Activated CD4-positive, alpha-beta memory T cell treated with anti-CD3 and anti-CD28 coated beads for 36 hours (primary cell): ENCODE data around the gene APOC4. TPM values are rescaled to one million over a fixed set of nuclear protein-coding genes. Genes with fewer than 3 reads are reported as not detected.
A peak's percentile ranks its signal among the peaks of the same experiment; 100 is the strongest.

ENCODE experiments used
- CTCF ChIA-PET: fragments of 350-600 bp; sonication (Branson Sonifier 250); formaldehyde crosslinking; loops from one replicate; lab custom pipeline; 2021; ENCODE audit warnings: antibody characterized with exemption, inconsistent platforms; lab: Charles Lee
- POLR2A ChIA-PET: fragments of 350-600 bp; sonication (Branson Sonifier 250); formaldehyde crosslinking; loops from one replicate; lab custom pipeline; 2021; ENCODE audit warnings: antibody characterized with exemption; lab: Charles Lee
- DNase-seq: peaks from one replicate; pipeline ENCODE4 v3.0.0-alpha.2; 2020
- H3K27ac Mint-ChIP-seq: one replicate; pipeline ENCODE4 v1.8.0; 2021; ENCODE audit warnings: mixed read lengths
- H3K27me3 Mint-ChIP-seq: one replicate; pipeline ENCODE4 v1.8.0; 2021; ENCODE audit warnings: mixed read lengths
- H3K36me3 Mint-ChIP-seq: one replicate; pipeline ENCODE4 v1.8.0; 2021; ENCODE audit warnings: mixed read lengths
- H3K4me1 Mint-ChIP-seq: one replicate; pipeline ENCODE4 v1.8.0; 2021; ENCODE audit warnings: low read depth, mixed read lengths
- H3K4me3 Mint-ChIP-seq: one replicate; pipeline ENCODE4 v1.8.0; 2021; ENCODE audit warnings: mild to moderate bottlenecking, mixed read lengths
- H3K9me3 Mint-ChIP-seq: one replicate; pipeline ENCODE4 v1.8.0; 2021; ENCODE audit warnings: mixed read lengths
- intact Hi-C: fragments of 100-400 bp; cut with micrococcal nuclease; formaldehyde crosslinking; loops from one replicate; pipeline ENCODE4 v1.15.1; 2023
- total RNA-seq, 2 experiments: library from RNA; stranded (reverse); gene quantifications; one replicate each; pipeline ENCODE4 v1.2.3, GENCODE V29; 2021

The APOC4 gene
- total RNA-seq, 2 experiments from 2014 or later = not detected

- Mint-ChIP-seq H3K4me3 (no peak overlapping the region), H3K9me3 (no peaks in the 10 kb centered on the region), H3K4me1 (no peaks in the 10 kb centered on the region), H3K27ac (no peak overlapping the region), H3K36me3 (peaks cover 12% of the 10 kb centered on the region), H3K27me3 (no peaks in the 10 kb centered on the region)
- POLR2A ChIA-PET = interaction anchor here (1.4 kb wide), 1 partner anchor 14 kb away, joined by 3 read pairs; no protein-coding TSS in a partner anchor
- CTCF ChIA-PET = interaction anchor here (0.8 to 4.6 kb wide), 11 partner anchors 9 to 92 kb away, joined by 3 to 48 read pairs (median 3); partner anchors contain the start of gene CLASRP
- DNase-seq = no peak
- intact Hi-C loops = no loop called here
These were observed 46.2 kb downstream of the APOC4 start for GRCh38 chr19:44988273-44988672.

GRCh38 chr19:44988896-44989556 lies 47.0 kb downstream of the APOC4 start:
- Mint-ChIP-seq H3K9me3 (no peaks in the 10 kb centered on the region), H3K27ac (no peak overlapping the region), H3K27me3 (no peaks in the 10 kb centered on the region), H3K36me3 (peaks cover 12% of the 10 kb centered on the region), H3K4me3 (no peak overlapping the region), H3K4me1 (no peaks in the 10 kb centered on the region)
- ChIA-PET POLR2A (interaction anchor here (0.5 to 1.4 kb wide), 2 partner anchors 13 to 50 kb away, joined by 3 to 5 read pairs; no protein-coding TSS in a partner anchor), CTCF (interaction anchor here (0.6 to 4.6 kb wide), 18 partner anchors 10 to 261 kb away, joined by 3 to 48 read pairs (median 3); partner anchors contain the start of genes CLASRP and CLPTM1)
- intact Hi-C loops = loop anchor here (1.0 kb wide), 1 partner anchor 70 kb away; no protein-coding TSS in a partner anchor
- peak; percentile 75 for DNase-seq

DNA sequence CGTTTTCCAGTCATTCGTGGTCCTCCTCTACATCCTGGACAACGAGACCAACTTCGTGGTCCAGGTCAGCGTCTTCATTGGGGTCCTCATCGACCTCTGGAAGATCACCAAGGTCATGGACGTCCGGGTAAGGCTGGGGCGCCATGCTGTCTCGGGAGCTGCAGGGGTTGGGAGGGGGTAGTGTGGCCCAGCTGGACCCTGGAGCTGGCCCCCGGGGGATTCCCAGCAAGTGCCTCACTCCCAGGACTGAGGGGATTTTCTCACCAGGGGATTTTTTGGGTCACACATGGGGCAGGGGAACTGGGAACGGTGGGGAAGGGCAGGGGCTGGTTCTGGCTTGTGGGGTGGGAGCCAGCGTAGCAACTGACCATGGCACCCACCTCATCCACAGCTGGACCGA lies 48.4 kb downstream of the APOC4 start:
- Mint-ChIP-seq H3K27me3 (no peaks in the 10 kb centered on the region), H3K36me3 (peaks cover 9% of the 10 kb centered on the region), H3K4me3 (no peak overlapping the region), H3K4me1 (no peaks in the 10 kb centered on the region), H3K27ac (no peak overlapping the region), H3K9me3 (no peaks in the 10 kb centered on the region)
- CTCF ChIA-PET = interaction anchor here (4.6 kb wide), 1 partner anchor 69 kb away, joined by 48 read pairs; no protein-coding TSS in a partner anchor
- POLR2A ChIA-PET = no interaction called here
- no peak for DNase-seq
- intact Hi-C loops = no loop called here

DNA sequence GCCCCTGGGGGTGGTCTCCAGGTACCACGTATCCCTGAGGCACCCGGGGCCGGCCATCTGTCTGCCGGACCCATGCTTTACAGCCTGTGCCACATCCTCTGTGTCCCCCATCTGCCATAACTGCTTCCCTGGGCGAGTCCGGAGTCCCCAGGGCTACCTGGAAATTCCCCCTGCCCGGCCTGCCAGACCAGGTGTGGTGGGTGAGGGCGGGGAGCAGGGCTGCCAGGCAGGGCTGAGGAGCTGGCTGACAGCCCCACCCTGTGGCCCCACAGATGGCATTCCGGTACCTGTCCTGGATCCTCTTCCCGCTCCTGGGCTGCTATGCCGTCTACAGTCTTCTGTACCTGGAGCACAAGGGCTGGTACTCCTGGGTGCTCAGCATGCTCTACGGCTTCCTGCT lies 48.9 kb downstream of the APOC4 start:
- H3K4me1 Mint-ChIP-seq = no peaks in the 10 kb centered on the region
- no peak overlapping the region for H3K4me3 Mint-ChIP-seq
- no peaks in the 10 kb centered on the region for H3K9me3 Mint-ChIP-seq
- no peak for DNase-seq
- no peaks in the 10 kb centered on the region for H3K27me3 Mint-ChIP-seq
- POLR2A ChIA-PET = no interaction called here
- intact Hi-C loops = no loop called here
- CTCF ChIA-PET = interaction anchor here (4.6 kb wide), 1 partner anchor 68 kb away, joined by 48 read pairs; no protein-coding TSS in a partner anchor
- H3K27ac Mint-ChIP-seq = no peak overlapping the region
- peaks cover 9% of the 10 kb centered on the region for H3K36me3 Mint-ChIP-seq

DNA sequence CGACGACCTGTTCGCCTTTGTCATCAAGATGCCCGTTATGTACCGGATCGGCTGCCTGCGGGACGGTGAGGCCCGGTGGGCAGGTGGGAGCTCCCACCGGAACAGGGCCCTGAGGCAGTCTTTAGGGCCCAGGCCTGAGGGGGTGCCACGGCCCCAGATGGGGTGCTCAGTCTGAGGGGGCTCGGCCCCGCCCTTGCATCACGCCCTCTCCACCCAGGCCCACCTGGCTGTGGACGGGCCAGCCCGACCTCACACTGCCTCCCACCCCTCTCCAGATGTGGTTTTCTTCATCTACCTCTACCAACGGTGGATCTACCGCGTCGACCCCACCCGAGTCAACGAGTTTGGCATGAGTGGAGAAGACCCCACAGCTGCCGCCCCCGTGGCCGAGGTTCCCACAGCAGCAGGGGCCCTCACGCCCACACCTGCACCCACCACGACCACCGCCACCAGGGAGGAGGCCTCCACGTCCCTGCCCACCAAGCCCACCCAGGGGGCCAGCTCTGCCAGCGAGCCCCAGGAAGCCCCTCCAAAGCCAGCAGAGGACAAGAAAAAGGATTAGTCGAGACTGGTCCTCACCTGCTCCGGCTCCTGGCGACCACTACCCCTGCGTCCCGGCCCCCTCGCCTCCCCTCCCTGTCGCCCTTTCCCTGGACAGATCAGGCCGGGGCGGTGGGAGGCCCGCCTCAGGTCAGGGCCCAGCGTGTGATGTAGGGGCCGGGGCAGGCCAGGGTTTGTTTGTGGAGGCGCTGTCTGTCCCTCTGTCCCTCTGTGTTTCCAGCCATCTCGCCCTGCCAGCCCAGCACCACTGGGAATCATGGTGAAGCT lies 50.5 kb downstream of the APOC4 start:
- DNase-seq = no peak
- intact Hi-C loops = no loop called here
- Mint-ChIP-seq H3K9me3 (no peaks in the 10 kb centered on the region), H3K27me3 (no peaks in the 10 kb centered on the region), H3K4me3 (no peak overlapping the region), H3K36me3 (peaks cover 8% of the 10 kb centered on the region), H3K4me1 (no peaks in the 10 kb centered on the region), H3K27ac (no peak overlapping the region)
- CTCF ChIA-PET = no interaction called here
- POLR2A ChIA-PET = no interaction called here

DNA sequence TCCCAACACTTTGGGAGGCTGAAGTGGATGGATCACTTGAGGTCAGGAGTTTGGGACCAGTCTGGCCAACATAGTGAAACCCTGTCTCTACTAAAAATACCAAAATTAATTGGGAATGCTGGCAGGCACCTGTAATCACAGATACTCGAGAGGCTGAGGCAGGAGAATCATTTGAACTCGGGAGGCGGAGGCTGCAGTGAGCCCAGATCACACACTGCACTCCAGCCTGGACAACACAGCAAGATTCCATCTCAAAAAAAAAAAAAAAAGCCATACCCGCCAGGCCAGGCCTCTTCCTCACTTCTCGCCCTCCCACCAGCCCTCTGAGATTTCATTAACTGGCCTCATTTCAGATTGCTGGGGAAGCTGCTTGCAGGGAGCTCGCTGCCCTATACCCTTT lies 51.5 kb downstream of the APOC4 start:
- Mint-ChIP-seq H3K27ac (peak overlapping the region; percentile 42), H3K27me3 (no peaks in the 10 kb centered on the region), H3K4me1 (no peaks in the 10 kb centered on the region), H3K9me3 (no peaks in the 10 kb centered on the region), H3K4me3 (no peak overlapping the region), H3K36me3 (peaks cover 4% of the 10 kb centered on the region)
- intact Hi-C loops = no loop called here
- ChIA-PET POLR2A (interaction anchor here (0.6 kb wide), 1 partner anchor 57 kb away, joined by 4 read pairs; no protein-coding TSS in a partner anchor), CTCF (no interaction called here)
- DNase-seq = no peak

- Mint-ChIP-seq H3K9me3 (no peaks in the 10 kb centered on the region), H3K27me3 (no peaks in the 10 kb centered on the region), H3K36me3 (peaks cover 2% of the 10 kb centered on the region), H3K4me3 (no peak overlapping the region), H3K4me1 (no peaks in the 10 kb centered on the region), H3K27ac (peak overlapping the region; percentile 42)
- POLR2A ChIA-PET = interaction anchor here (0.6 kb wide), 1 partner anchor 57 kb away, joined by 4 read pairs; no protein-coding TSS in a partner anchor
- CTCF ChIA-PET = interaction anchor here (1.2 kb wide), 1 partner anchor 66 kb away, joined by 3 read pairs; no protein-coding TSS in a partner anchor
- intact Hi-C loops = no loop called here
- no peak for DNase-seq
These were observed 52.0 kb downstream of the APOC4 start for GRCh38 chr19:44993926-44994537.

Other genes starting within 250 kb of the APOC4 start
- not detected for gene CEACAM16, start 243.1 kb upstream of the APOC4 start, total RNA-seq
- gene BCL3, start 193.5 kb upstream of the APOC4 start, total RNA-seq = 10 to 100 TPM; 75.0 to 79.6 TPM
- not detected for gene CBLC, start 164.3 kb upstream of the APOC4 start, total RNA-seq
- gene BCAM, start 133.1 kb upstream of the APOC4 start, total RNA-seq = not detected
- 1 to 10 TPM in 1 of 2 experiments, under 1 TPM in 1; 0.71 to 1.9 TPM for gene NECTIN2, start 95.9 kb upstream of the APOC4 start, total RNA-seq
- gene TOMM40, start 51.0 kb upstream of the APOC4 start, total RNA-seq = 10 to 100 TPM; 86.4 to 87.1 TPM
- under 1 TPM; 0.44 to 0.48 TPM for gene APOE, start 36.4 kb upstream of the APOC4 start, total RNA-seq
- gene APOC1, start 27.6 kb upstream of the APOC4 start, total RNA-seq = 1 to 10 TPM; 1.4 to 2.2 TPM
- gene APOC2, start 3.8 kb downstream of the APOC4 start, total RNA-seq = not detected
- 10 to 100 TPM; 43.9 to 45.0 TPM for gene CLPTM1, start 13.1 kb downstream of the APOC4 start, total RNA-seq
- 10 to 100 TPM; 62.4 to 63.1 TPM for gene RELB, start 59.2 kb downstream of the APOC4 start, total RNA-seq
- gene CLASRP, start 96.8 kb downstream of the APOC4 start, total RNA-seq = 10 to 100 TPM; 89.6 to 98.4 TPM
- 1 to 10 TPM; 3.2 to 3.6 TPM for gene ZNF296, start 134.2 kb downstream of the APOC4 start, total RNA-seq
- gene GEMIN7, start 137.0 kb downstream of the APOC4 start, total RNA-seq = 10 to 100 TPM; 29.8 to 30.1 TPM
- gene PPP1R37, start 150.9 kb downstream of the APOC4 start, total RNA-seq = 10 to 100 TPM; 12.7 to 13.1 TPM
- gene NKPD1, start 218.7 kb downstream of the APOC4 start, total RNA-seq = under 1 TPM; 0.10 to 0.22 TPM
- 10 to 100 TPM; 35.1 to 39.9 TPM for gene TRAPPC6A, start 236.0 kb downstream of the APOC4 start, total RNA-seq
- gene BLOC1S3, start 236.5 kb downstream of the APOC4 start, total RNA-seq = 10 to 100 TPM; 10.4 to 11.8 TPM